Measurements from ENCODE around the gene MOGAT1. TPM values are rescaled to one million over a fixed set of nuclear protein-coding genes. Genes with fewer than 3 reads are reported as not detected.

The MOGAT1 gene
- total and polyA plus RNA-seq, 2 of the 13 experiments (the other 11 are each of a cell fraction or from before 2014, with no cell fraction given): 0.98 to 4.3 TPM

- TF ChIP-seq PAXIP1 (CRISPR knock-in tag; conservative IDR thresholded peaks at IDR 0.05) (0 out of 2 replicates have a peak, but pooled peaks have one; percentile 30), ZFP36L1 (CRISPR knock-in tag; IDR thresholded peaks at IDR 0.05) (no peak), THAP7 (CRISPR knock-in tag; IDR thresholded peaks at IDR 0.05) (no peak), ATF2 (CRISPR knock-in tag; IDR thresholded peaks at IDR 0.05) (no peak), SMC3 (IDR thresholded peaks at IDR 0.05; ENCODE audit: low read length) (peak; percentile 78), ONECUT2 (CRISPR knock-in tag; IDR thresholded peaks at IDR 0.05) (no peak), PITX1 (CRISPR knock-in tag; IDR thresholded peaks at IDR 0.05) (no peak), CHCHD3 (CRISPR knock-in tag; IDR thresholded peaks at IDR 0.05) (no peak), NR2F2 (IDR thresholded peaks at IDR 0.05; ENCODE audit: borderline replicate concordance, low read depth) (no peak), ZNF562 (CRISPR knock-in tag; IDR thresholded peaks at IDR 0.05; ENCODE audit: borderline replicate concordance) (no peak), TIGD3 (CRISPR knock-in tag; IDR thresholded peaks at IDR 0.05; ENCODE audit: borderline replicate concordance) (no peak), SOX5 (CRISPR knock-in tag; IDR thresholded peaks at IDR 0.05; ENCODE audit: borderline replicate concordance) (peak; percentile 20; the same call in 1 of the 2 replicates), ZMYM3 (CRISPR knock-in tag; IDR thresholded peaks at IDR 0.05) (peak; percentile 85)
- TF ChIP-seq, protein P1, sequence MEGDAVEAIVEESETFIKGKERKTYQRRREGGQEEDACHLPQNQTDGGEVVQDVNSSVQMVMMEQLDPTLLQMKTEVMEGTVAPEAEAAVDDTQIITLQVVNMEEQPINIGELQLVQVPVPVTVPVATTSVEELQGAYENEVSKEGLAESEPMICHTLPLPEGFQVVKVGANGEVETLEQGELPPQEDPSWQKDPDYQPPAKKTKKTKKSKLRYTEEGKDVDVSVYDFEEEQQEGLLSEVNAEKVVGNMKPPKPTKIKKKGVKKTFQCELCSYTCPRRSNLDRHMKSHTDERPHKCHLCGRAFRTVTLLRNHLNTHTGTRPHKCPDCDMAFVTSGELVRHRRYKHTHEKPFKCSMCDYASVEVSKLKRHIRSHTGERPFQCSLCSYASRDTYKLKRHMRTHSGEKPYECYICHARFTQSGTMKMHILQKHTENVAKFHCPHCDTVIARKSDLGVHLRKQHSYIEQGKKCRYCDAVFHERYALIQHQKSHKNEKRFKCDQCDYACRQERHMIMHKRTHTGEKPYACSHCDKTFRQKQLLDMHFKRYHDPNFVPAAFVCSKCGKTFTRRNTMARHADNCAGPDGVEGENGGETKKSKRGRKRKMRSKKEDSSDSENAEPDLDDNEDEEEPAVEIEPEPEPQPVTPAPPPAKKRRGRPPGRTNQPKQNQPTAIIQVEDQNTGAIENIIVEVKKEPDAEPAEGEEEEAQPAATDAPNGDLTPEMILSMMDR (CRISPR knock-in tag; IDR thresholded peaks at IDR 0.05): peak; percentile 79
- TF ChIP-seq, protein P2, sequence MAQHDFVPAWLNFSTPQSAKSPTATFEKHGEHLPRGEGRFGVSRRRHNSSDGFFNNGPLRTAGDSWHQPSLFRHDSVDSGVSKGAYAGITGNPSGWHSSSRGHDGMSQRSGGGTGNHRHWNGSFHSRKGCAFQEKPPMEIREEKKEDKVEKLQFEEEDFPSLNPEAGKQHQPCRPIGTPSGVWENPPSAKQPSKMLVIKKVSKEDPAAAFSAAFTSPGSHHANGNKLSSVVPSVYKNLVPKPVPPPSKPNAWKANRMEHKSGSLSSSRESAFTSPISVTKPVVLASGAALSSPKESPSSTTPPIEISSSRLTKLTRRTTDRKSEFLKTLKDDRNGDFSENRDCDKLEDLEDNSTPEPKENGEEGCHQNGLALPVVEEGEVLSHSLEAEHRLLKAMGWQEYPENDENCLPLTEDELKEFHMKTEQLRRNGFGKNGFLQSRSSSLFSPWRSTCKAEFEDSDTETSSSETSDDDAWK (CRISPR knock-in tag; IDR thresholded peaks at IDR 0.05): no peak
Measured at GRCh38 chr2:222693837-222694236, 22.4 kb downstream of the MOGAT1 start (continued).

Measured in HepG2 (cell line).